NCI-H1436 (cell line): ENCODE results near the gene OSBPL3.
"Not testable (repeated sequence)": the region's sequence is repeated elsewhere in the genome, so short reads cannot be mapped to it uniquely, and the experiment has no call there.

ENCODE experiments used
- DNase-seq: peaks from one replicate; lab custom pipeline; 2025; lab: John Stamatoyannopoulos, UW

OSBPL3 gene

DNA sequence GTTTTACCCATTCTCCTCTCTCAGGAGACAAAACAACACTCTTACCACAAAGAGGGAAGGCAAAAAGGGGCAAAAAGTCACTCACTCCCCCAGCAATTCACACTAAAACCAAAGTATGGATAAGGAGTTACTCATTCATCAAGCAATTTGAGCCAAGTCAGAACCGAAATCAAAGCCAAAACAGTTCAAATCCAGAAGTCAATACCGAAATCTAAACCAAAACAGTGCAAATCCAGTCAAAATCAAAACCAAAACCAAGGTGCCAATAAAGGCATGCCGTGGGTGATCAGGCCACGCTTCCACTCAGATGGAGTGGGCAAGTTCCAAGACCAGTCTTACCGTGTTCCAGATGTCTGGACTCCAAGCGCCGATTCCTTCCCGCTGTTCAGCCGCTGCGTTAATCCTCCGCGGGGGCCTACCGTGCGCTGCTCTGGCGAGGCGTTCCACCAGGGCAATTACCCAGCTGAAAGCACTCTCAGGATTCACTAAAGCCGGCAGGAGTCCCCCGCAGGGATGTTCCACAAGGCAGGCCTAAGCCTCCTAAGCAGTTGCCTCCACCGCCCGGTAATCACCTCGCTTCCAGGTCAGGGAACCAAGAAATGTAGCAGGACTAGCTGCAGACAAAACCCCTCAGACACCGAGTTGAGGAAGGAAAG, 185.1 kb downstream of the OSBPL3 start:
- not testable (repeated sequence) for DNase-seq

DNA sequence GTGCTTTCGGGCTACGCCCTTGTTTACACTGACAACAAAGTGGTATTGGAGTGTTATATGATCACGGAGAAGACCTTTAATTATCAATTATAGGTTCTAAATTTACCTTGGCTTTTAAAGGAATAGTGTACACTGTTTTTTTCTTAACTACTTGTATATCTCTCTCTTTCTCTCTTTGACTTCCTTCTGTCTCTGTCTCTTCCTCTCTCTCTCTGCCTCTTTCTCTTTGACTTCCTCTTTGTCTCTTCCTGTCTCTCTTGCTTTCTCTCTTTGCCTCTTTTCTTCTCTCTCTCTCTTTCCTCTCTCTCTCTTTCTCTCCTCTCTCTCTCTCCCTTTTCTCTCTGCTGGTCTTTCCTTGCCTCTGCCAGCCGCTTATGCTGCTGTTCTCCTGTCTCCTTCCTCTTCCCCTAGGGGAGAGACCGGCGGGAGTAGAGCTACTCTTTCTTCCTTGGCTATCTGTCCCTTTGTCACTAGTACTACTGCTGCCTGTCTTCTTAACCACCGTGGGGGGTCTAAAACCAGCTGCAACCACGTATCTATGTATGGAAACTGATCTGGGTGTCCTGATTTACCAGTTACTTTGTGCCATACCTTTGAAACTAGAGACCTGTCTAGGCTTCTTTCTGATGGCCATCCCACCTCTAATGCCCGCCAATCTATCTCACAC, 185.9 kb downstream of the OSBPL3 start:
- DNase-seq, result no peak

DNA sequence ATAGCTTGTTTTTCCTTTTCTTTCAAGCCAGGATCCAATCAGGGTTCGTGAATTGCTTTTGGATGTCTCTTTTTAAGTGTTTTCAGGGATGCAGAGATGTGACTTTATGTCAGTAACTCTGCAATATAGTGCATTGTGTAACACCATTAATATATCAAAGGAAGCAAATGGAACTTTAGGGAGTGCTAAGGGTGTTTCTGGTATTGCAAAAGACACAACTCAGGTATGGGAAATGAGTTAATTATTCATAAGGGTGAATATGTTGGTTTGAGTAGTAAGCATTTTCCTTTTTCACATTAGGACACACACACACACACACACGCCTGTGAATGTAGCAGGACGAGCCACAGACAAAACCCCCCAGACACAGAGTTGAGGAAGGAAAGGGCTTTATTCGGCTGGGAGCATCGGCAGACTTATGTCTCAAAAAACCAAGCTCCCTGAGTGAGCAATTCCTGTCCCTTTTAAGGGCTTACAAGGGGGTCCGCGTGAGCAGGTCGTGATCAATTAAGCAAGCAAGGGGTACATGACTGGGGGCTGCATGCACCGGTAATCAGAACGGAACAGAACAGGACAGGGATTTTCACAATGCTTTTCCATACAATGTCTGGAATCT, 190.9 kb downstream of the OSBPL3 start:
- DNase-seq, result no peak

DNA sequence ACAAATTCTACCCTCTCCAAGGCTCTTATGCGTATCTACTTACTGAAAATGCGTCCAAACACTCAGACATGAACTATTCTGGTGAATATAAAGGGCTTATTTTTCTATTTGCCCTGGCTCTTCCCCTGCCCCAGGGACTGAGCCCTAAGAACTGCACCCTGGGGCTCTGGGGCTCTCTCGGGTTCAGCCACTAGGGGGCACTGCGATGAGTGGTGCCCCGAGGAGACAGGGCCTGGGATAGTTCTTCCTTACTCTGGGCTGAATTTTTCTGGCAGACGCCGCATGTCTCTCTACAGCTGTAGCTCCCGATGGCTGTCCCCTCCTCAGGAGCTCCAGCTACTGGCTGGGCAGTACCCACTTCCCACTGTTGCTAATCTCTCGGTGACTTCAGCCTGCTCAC, 191.9 kb downstream of the OSBPL3 start:
- DNase-seq, result no peak

DNA sequence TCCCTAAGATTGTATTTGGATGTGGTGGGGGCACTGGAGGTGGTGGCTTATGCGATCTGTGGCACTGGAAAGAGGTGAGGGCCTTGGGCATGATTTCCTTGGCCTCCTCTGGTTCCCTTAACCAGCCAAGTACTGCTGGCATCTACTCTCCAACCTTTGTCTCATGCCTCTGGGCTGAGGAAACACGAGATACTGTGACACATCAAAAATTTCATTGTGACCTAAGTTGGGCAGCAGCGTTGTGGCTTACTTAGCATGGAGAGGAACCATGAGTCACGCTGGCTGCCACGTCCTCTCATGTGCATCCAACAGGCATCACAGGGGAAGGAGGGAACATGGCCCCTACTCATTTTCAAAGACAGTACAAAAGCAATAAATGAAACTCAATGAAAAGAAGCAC, 193.0 kb downstream of the OSBPL3 start:
- DNase-seq, result no peak

DNA sequence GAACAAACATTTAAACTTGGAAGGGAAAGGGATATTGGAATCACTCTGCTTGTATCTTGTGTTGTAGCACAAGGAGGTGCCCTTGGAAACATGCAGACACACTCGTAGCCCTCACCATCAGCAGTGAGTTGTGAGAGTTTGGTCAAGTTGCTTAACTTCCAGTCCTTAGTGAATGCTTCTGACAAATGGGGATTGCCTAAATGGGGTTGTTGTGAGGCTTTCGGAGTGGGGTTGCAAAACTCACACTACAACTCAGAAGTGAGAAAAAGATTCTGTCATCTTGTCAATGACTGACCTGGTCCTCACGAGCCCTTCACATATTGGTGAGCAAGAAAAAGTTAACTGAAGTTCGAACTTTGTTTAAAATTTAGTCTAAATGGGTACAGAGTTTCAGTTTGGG, 193.7 kb downstream of the OSBPL3 start:
- DNase-seq, result no peak

DNA sequence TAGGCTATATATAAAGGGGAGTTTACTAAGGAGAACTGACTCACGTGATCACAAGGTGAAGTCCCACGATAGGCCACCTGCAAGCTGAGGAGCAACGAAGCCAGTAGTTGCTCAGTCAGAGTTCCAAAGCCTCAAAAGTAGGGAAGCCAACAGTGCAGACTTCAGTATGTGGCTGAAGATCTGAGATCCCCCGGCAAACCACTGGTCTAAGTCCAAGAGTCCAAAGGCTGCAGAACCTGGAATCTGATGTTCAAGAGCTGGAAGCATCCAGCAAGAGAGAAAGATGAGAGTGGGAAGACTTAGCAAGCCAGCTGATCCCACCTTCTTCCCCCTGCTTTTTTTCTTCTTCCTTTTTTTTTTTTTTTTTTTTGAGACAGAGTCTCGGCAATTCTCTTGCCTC, 195.7 kb downstream of the OSBPL3 start:
- DNase-seq, result no peak

DNA sequence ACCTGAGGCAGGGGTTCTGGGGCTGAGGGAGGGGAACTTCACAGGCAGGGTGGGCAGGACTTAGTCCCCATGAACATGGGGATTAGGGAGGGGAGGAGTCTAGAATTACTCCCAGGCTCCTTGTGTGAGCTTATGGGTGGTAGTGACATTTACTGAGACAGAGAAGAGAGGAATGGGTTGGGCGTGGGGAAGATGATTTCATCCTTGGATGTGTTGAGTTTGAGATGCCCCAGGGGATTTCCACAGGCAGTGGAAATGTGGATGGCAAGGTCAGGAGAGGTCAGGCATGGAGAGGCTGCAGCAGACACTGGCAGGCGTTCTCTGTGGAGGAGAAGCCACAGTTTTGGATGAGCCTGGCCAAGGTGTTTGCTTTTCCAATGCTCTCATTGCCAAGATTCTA, 196.3 kb downstream of the OSBPL3 start:
- DNase-seq, result no peak

DNA sequence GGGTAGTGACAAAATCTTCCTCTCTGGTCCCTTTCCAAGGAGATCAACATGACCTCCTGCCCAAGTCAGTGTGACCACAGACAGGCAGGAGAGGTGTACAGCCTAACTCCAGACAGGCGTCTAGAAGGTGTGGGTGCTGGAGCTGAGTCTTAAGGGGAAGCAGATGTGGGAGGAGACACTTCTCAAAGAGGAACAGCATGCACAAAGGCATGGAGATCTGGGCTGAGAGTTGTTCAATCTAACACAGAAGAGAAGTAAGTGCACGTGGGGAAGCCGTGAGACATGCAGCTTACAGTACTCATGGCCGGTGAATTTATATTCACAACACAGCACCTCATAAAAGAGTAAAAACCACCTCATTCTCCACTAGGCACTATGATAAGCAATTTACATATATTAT, 198.9 kb downstream of the OSBPL3 start:
- DNase-seq, result no peak

DNA sequence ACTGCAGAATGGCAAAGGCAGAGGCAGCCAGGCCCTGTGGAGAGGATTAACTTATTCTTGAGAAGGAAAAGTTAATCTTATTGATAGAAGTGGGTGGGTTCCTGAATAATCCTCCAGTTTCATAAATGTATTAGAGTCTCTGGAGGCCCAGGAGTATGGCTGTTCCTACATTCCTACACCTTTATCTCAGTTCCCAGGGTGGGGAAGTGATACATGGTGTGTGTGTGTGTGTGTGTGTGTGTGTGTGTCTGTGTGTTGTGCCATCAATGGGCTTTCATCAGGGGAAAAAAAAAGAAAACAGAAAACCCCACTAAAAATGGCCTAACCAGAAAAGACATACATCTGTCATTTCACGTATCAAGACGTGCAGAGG, 200.7 kb downstream of the OSBPL3 start:
- no peak for DNase-seq

DNA sequence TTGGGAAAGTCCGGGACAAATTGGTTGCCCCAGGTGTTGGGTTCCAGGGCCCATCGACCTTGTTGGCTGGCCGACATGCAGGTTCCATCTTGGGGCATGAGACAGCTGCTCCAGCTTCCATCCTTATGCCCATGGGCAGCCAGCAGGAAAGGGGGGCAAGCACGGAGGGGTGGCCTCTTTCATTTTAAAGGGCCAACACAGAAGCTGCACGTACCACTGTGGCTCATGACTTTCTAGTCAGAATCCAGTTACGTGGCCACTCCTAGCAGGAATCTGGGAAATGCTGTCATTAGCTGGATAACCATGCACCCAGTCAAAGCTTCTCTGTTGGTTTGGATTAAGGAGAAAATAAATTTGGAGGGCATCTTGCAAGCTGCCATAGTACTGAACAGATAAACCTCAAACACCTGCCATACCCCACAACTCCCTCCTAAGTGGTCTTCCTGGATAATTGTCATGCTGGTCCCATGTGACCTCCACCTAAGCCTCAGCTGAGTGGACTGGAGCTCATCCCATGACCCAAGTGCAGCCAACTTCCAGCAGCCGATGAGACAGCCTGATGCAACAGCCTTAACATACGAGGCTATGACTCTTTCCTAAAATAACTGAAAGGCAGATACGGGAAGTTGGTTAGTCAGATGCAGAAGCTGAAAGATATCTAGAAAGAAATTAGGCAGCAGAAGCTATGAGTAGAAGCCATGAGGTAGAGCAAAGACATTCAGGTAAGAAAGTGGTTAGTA, 201.3 kb downstream of the OSBPL3 start:
- DNase-seq, result no peak

DNA sequence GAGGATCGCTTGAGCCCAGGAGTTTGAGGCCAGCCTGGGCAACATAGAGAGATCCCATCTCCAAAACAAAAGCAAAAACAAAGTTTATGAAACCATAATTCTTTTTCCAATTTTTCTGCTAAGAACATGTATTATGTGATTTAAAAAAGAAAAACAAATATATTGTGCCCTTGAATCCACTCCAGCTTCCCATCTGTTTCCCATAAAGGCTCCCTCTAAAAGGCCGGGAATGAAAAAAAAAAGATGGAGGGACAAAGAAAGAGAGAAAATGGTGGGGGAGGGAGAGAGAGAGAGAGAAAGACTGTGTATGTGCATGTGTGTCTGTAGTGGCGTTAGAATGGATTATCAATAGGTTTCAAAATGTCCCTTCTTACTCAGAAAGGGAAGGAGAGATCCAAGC, 202.2 kb downstream of the OSBPL3 start:
- no peak for DNase-seq

DNA sequence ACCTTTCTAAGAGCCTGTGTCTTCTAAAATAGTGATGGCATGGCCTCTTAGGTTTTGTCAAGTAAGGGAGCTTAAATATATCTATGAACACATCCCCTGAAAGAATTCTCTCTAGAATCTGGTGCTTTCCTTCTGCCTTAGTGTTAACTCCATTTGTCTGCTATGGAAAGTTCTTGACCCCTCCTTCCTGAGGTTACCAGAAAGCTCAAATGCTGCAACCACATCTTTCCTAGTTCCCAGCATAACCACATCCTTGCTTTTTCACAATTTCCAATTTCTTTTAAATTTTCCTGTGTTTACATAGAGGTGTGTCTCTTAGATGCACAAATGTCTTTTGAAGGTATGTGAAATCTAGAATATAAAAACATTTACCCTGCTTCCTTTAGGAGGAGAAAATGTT, 206.3 kb downstream of the OSBPL3 start:
- DNase-seq, result no peak

DNA sequence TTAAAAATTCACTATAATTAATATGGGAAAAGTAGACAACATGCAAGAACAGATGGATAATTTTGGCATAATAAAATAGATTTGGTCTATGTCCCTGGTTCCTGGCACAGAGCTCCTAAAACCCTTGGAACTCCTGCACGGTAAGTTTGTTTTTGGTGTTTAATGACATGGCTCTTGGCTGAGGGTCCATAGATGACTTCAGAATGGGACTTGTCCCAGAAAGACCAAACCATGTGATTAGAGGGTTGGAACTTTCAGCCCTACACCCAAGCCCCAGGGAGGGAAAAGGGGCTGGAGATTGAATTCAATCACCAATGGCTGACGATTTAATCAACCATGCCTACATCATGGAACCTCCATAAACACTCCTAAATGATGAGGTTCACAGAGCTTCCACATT, 210.1 kb downstream of the OSBPL3 start:
- DNase-seq, result no peak

DNA sequence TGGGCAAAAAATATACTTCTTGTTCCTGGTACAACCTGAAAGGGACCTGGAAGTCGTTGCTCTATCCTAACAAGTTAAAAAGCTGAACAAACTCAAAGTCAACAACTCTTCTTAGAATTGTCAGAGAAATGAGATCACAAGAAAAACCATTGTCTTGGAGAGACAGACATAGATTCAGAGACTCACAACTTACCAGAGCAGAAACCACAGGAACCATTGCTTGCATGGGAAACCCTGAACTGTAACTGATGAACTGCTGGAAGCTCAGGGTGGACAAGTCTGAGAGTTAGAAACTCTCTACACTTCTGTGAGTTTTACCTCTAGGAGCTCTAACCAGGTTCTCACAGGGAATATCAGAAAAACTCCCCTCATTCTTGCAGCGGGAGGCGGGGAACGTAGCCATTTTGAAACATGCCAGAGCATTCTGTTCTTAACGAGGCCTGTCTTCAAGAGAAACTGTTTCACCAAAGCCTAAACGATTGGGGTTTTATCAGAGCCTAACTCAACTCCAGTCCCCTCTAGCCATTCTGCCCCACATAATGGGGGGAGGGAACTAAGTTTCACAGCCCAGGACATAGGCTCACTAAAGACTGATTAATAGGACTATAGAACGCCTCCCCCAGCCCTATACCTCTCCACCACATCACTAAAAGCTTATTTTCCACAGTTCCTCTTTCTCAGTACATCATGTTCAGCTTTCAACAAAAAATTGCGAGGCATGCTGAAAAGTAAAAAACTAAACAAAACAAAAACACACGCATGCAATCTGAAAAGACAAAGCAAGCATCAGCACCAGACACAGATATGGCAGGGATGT, 210.8 kb downstream of the OSBPL3 start:
- no peak for DNase-seq

DNA sequence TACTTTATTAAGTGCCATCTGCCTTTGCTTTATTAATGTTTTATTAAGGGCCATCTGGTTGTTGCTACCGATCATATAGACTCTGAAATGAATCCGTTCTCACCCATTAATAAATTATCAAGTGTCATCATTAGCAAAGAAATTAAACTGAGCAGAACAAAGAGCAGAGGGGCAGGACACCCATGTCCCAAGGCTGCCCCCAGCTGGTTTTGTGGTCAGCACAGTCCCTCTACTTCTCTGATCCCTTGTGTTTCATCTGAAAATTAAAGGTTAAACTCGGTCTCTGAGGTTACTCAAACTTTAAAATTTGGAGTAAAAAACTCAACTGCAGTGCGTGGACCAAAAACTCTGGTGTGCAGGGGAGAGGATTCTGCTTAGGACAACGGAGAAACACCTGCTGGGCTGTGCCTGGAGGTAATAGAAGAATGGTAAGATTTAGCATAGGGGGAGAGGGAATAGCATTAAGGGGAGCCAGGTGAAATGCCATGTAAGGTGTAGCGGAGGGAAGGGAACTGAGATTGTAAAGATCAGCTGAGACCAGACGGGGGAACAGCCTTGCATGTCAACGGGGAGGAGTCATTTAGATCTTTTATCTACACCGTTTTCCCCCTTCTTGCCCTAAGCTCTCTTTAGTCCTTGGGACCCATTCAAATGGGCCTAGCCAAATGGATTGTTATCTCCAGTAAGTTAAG, 212.0 kb downstream of the OSBPL3 start:
- no peak for DNase-seq

DNA sequence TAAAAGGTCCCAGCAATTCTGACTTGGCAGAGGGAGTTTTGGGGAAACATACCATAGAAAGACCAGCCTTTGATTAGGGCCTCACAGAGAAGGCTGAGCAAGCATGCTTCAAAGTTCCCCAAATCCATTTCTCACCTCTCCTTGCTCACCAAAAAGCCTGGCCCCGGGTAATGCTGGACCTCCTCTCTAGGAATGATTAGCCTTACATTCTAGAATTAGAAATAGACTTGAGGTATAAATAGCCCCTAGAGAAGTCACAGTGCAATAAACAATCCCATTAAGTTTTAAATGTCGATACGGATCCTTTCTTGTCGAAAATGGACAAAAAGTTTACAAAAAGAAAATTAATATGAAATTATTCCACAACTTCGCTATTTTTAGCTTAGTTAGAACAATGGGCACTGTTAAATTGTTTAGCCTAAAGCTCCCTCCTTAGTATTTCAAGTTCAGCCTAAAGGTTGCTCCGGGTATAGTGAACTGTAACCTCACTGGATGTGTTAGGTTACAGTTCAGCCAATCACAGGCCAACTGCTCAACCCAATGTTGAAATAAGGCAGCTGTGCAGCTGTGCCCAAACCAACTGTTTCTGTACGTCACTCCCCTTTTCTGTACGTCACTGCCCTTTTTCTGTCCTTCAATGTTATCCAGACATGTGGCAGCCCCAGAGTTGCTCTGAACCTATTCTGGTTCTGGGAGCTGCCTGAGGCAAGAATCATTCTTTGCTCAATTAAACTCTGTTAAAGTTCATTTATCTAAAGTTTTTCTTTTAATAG, 214.8 kb downstream of the OSBPL3 start:
- no peak for DNase-seq

DNA sequence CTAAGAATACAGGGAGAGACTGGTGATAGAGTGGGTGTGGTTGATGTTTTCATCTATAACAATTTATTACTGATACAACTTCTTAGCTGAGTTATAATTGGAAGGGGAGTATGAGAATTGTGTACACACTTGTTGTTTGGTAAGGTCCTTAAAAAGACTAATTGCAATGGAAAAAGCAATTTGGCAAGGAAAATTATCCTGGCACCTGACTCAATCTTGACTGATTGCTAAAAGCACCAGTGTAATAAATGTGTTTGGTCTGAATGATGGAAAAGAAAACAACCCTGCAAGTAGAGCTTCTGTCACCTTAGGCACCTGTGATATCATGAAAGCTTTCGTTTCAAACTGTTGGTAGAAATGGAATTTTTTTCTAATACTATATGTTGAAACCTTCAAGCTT, 216.0 kb downstream of the OSBPL3 start:
- DNase-seq, result peak; percentile 10

DNA sequence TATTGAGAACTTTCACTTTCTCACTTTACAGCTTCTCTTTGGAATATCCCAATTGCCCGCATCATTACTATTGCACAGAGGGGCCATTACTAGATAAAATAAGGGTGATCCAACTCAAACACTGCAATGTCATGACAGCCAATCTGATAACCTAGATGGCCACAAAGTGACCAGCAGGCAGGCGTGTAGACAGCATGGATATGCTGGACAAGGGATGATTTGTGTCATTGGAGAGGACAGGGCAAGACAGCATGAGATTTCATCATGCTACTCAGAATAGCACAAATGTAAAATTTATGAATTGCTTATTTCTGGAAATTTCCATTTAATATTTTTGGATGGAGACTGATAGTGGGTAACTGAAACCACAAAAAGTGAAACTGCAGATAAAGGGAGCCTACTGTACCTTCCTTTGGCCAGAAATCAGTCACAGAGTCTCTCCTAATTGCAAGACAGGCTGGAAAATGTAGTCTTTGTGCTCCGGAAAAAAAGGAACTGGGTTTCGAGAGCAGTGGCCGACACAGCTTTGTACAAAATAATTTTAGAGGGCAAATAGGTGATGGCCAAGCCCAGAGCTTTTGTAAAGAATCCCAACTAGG, 216.6 kb downstream of the OSBPL3 start:
- no peak for DNase-seq

DNA sequence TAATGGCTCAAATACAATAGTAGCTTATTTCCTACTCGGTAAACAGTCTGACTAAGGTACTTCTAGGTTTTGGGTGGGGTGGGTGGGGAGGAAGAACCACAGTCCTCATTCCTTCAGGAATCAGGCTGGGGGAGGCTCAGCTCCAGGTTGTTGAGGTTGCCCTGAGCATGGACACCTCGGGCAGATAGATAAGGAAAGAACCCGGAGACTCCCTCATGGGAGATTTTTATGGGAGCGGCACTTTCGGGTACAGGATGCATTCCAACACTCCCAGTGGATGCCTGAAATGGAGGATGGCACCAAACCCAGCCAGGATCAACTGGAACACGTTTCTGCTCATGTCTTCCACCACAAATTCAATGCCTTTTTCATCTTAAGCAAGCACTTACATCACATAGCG, 217.2 kb downstream of the OSBPL3 start:
- no peak for DNase-seq
